H1 (cell line): ENCODE measurements around the gene AHRR. TPM values are rescaled to one million over a fixed set of nuclear protein-coding genes. Genes with fewer than 3 reads are reported as not detected.

Experiments
- ATF2 ChIP-seq: IDR thresholded peaks from 2 replicates; pipeline ENCODE4 v1.6.1; 2012; ENCODE audit warnings: low read length, inconsistent platforms
- BRCA1 ChIP-seq: IDR thresholded peaks from 2 replicates; pipeline ENCODE4 v1.6.1; 2012; ENCODE audit warnings: low read depth, low read length, improper control_type of control experiment
- CREB1 ChIP-seq: IDR thresholded peaks from 2 replicates; pipeline ENCODE4 v1.6.1; 2012; ENCODE audit warnings: inconsistent platforms
- EGR1 ChIP-seq: IDR thresholded peaks from 2 replicates; pipeline ENCODE4 v1.6.1; 2011; ENCODE audit warnings: low read depth, low read length, borderline replicate concordance
- EZH2 ChIP-seq: fragments of 200-600 bp; sonication (generic); IDR thresholded peaks from 2 replicates; pipeline ENCODE4 v1.7.1; 2012; ENCODE audit warnings: low read depth, mild to moderate bottlenecking, moderate library complexity, low read length, inconsistent platforms; ENCODE audit not compliant: severe bottlenecking
- GTF2F1 ChIP-seq: IDR thresholded peaks from 2 replicates; pipeline ENCODE4 v1.6.1; 2012; ENCODE audit warnings: low read depth, low read length, improper control_type of control experiment, borderline replicate concordance
- SAP30 ChIP-seq: fragments of 300-600 bp; sonication (generic); IDR thresholded peaks from 2 replicates; pipeline ENCODE4 v1.7.1; 2012; ENCODE audit warnings: low read length, moderate library complexity, mild to moderate bottlenecking, inconsistent platforms; ENCODE audit not compliant: insufficient read depth, insufficient replicate concordance
- polyA plus RNA-seq, 7 experiments: library from polyadenylated mRNA; depleted of rRNA in 3 of 7; stranded (reverse) in 5 of 7; unstranded in 2 of 7; fragments of >200 nt in 5 of 7; fragments of 200-250 nt in 2 of 7; gene quantifications; 1 replicate in 5 of 7; 2 replicates in 1 of 7; 4 replicates in 1 of 7; pipeline versions ENCODE4 v1.2.1 to v1.2.3, GENCODE V29; 2011 to 2013; ENCODE audit warnings: missing spikeins in 2 of 7, mixed read lengths in 2 of 7
- total RNA-seq: library from RNA; stranded (reverse); fragmentation: NEBNext Ultra II Directional; extraction: Animal tissue kit (Norgen Biotek cat#: 25700); gene quantifications from 2 replicates; pipeline ENCODE4 v1.2.1, GENCODE V29; 2021

AHRR gene
- total and polyA plus RNA-seq, 2 of the 8 experiments (the other 6 are each of a cell fraction or from before 2014, with no cell fraction given): 0.41 to 0.80 TPM

GRCh38 chr5:305050-305449 is 16.5 kb upstream of the AHRR start (continued):
- TF ChIP-seq ATF2 (no peak), EGR1 (no peak), SAP30 (no peak), EZH2 (no peak), BRCA1 (no peak), CREB1 (no peak), GTF2F1 (no peak)
